Stimulated activated effector memory CD8-positive, alpha-beta T cell treated with anti-CD3 and anti-CD28 coated beads, Interleukin-12 subunit alpha, Interleukin-12 subunit beta, amount 100 ng/mL, for 72 hours (primary cell): ENCODE data around the gene TET1.
A peak's percentile ranks its signal among the peaks of the same experiment; 100 is the strongest.
"Not testable (repeated sequence)": the region's sequence is repeated elsewhere in the genome, so short reads cannot be mapped to it uniquely, and the experiment has no call there.

Experiments used
- ATAC-seq: fragments of 150-1000 bp; cut with Tn5 transposase; 2 replicates; pipeline ENCODE4 v1.10.0; 2021
- DNase-seq, 2 donors: peaks; one replicate each; pipeline ENCODE4 v3.0.0; 2021 to 2022; ENCODE audit warnings: low spot score in 2 of 2
- H3K27ac Mint-ChIP-seq: one replicate; pipeline ENCODE4 v1.8.0; 2022; ENCODE audit warnings: mild to moderate bottlenecking, mixed read lengths
- H3K36me3 Mint-ChIP-seq: one replicate; pipeline ENCODE4 v1.8.0; 2022; ENCODE audit warnings: mild to moderate bottlenecking, mixed read lengths
- H3K4me1 Mint-ChIP-seq: one replicate; pipeline ENCODE4 v1.8.0; 2022; ENCODE audit warnings: mixed read lengths
- H3K4me3 Mint-ChIP-seq: one replicate; pipeline ENCODE4 v1.8.0; 2022; ENCODE audit warnings: mild to moderate bottlenecking, mixed read lengths
- H3K9me3 Mint-ChIP-seq: one replicate; pipeline ENCODE4 v1.8.0; 2022; ENCODE audit warnings: mixed read lengths

The TET1 gene

DNA sequence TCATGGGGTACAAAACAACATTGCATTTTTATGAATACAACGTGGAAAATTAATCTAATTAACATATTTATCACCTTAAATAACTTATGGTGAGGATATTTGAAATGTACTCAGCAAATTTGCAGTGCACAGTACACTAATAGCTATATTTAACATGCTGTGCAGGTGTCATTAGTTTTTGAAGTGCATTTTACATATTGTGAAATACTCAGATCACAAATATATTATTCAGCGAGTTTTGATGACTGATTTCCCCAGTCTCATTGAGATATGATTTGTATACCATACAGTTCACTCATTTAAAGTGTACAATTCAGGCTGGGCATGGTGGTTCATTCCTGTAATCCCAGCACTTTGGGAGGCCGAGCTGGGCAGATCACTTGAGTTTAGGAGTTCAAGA is 59.5 kb downstream of the TET1 start:
- Mint-ChIP-seq H3K9me3 (no peaks in the 10 kb centered on the region), H3K4me1 (peaks cover 3% of the 10 kb centered on the region), H3K27ac (no peak overlapping the region), H3K36me3 (no peaks in the 10 kb centered on the region), H3K4me3 (no peak overlapping the region)
- DNase-seq = no peak
- ATAC-seq = no peak

DNA sequence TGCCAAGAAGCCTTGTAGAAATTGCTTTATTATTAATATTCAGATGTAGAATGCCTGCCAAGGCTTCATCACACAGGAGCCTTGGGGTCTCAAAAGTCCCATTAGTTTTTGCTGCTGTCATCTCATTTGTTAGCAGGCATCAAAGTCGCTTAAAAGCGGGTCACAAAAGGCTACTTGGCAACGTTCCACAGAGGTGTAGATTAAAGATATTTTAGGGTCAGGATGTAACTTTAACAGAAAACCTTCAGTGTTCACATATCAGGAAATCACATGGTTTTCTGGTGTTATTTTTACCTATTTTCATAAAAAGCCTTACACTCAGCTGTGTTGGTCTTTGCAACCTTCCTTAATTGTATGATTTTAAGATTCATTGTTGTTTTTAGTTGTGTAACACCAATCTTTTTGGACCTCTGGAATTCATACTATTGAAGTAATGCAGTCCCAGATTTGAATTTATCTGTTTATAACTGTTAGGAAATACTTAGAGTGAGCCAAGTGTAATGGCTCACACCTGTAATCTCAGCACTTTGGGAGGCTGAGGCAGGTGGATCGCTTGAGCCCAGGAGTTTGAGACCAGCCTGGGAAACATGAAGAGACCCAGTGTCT is 65.3 kb downstream of the TET1 start:
- Mint-ChIP-seq H3K4me3 (peak overlapping the region; percentile 26), H3K9me3 (no peaks in the 10 kb centered on the region), H3K4me1 (peaks cover 29% of the 10 kb centered on the region), H3K36me3 (no peaks in the 10 kb centered on the region), H3K27ac (peak overlapping the region; percentile 76)
- ATAC-seq = no peak
- no peak for DNase-seq

DNA sequence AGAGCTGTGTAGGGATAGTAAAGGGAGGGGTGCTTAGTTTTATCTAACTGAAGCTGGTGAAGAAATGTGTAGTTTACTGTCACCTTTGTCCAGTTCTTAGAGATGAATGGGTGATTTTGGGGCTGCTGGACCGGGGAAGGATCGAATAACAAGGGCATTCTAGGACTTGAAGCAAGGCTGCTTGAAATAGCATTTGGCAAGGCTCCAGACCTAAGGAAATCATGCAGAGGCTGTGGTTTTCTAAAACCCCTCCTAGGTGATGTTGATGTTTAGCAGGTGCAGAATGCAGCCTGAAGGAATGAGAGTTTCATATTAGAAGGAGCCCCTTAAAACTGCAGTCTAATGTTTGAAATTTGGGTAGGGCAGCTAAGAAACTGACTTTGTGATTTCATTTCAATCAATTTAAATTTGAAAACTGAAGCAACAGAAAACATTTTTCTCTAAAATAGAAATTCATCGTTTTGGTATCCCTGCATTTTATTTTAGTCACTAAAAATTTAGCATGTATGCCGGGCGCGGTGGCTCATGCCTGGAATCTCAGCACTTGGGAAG is 68.5 kb downstream of the TET1 start:
- no peaks in the 10 kb centered on the region for H3K9me3 Mint-ChIP-seq

DNA sequence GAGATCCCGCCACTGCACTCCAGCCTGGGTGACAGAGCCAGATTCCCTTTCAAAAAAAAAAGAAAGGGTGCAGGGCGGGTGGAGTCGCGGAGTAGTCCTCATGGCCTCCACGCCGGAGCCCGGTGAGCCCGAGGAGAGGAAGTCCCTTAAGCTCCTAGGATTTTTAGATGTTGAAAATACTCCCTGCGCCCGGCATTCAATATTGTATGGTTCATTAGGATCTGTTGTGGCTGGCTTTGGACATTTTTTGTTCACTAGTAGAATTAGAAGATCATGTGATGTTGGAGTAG is 72.1 kb downstream of the TET1 start:
- H3K4me3 Mint-ChIP-seq, H3K4me1 Mint-ChIP-seq, H3K27ac Mint-ChIP-seq, H3K9me3 Mint-ChIP-seq, H3K36me3 Mint-ChIP-seq, DNase-seq, ATAC-seq: not testable (repeated sequence)

More for the DNA sequence above, 68.5 kb downstream of the TET1 start:
- peaks cover 29% of the 10 kb centered on the region for H3K4me1 Mint-ChIP-seq
- ATAC-seq = no peak
- no peak overlapping the region for H3K27ac Mint-ChIP-seq
- no peak for DNase-seq
- H3K36me3 Mint-ChIP-seq = no peaks in the 10 kb centered on the region
- no peak overlapping the region for H3K4me3 Mint-ChIP-seq

DNA sequence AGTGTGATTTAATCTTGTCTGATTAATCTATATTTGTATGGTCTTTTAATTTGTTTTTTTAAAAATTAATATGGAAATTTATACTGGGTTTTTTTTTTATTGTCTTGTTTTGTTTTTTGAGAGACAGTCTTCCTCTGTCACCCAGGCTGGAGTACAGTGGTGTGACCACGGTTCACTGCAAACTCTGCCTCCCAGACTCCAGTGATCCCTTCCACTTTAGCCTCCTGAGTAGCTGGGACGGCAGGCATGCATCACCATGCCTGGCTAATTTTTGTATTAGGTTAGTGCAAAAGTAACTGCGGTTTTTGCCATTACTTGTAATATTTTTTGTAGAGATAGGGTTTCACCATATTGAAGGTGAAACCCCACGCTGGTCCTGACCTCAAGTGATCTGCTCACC is 73.1 kb downstream of the TET1 start:
- DNase-seq (no peak), ATAC-seq (no peak)
- Mint-ChIP-seq H3K36me3 (no peaks in the 10 kb centered on the region), H3K9me3 (no peaks in the 10 kb centered on the region), H3K27ac (no peak overlapping the region), H3K4me3 (no peak overlapping the region), H3K4me1 (peaks cover 5% of the 10 kb centered on the region)

DNA sequence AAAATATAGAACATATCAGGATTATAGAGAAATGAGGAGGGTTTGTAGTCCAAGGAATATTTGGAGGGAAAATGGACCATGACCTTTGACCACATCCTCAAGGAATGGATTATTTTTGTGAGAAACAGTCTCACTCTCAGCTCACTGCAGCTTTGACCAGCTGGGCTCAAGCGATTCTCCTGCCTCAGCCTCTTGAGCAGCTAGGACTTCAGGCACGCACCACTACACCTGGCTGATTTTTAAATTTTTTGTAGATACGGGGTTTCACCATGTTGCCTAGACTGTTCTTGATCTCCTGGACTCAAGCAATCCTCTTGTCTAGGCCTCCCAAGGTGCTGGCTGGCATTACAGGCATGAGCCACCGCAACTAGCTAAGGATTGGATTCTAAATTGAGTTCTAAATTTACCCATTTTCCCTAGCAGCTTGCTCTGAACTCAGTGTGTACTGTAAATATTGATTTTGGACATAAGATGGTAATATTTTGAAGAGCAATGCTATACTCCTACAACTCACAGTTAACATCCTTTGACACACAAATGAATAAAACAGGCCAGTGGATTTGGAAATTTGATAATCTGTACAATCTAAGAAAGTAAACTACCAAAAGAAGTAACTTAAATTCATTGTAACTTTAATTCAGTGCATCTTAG is 73.8 kb downstream of the TET1 start:
- H3K27ac Mint-ChIP-seq = no peak overlapping the region
- H3K9me3 Mint-ChIP-seq = no peaks in the 10 kb centered on the region
- H3K36me3 Mint-ChIP-seq = no peaks in the 10 kb centered on the region
- no peak for ATAC-seq
- H3K4me3 Mint-ChIP-seq = no peak overlapping the region
- DNase-seq = no peak
- H3K4me1 Mint-ChIP-seq = no peaks in the 10 kb centered on the region

- DNase-seq (no peak), ATAC-seq (no peak)
- H3K27ac Mint-ChIP-seq = no peak overlapping the region
- no peaks in the 10 kb centered on the region for H3K4me1 Mint-ChIP-seq
- H3K4me3 Mint-ChIP-seq = no peak overlapping the region
- H3K9me3 Mint-ChIP-seq = no peaks in the 10 kb centered on the region
- H3K36me3 Mint-ChIP-seq = no peaks in the 10 kb centered on the region
These were observed 76.2 kb downstream of the TET1 start for GRCh38 chr10:68636335-68636734.

DNA sequence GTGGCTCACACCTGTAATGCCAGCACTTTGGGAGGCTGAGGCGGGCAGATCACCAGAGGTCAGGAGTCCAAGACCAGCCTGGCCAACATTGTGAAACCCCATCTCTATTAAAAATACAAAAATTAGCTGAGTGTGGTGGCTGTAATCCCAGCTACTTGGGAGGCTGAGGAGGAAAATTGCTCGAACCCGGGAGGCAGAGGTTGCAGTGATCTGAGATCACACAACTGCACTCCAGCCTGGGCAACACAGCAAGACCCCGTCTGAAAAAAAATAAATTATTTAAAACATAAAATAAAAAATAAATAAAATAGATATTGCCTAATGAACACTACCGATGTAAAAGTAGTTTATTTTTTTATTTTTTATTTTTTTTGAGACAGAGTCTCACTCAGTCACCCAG is 83.4 kb downstream of the TET1 start:
- not testable (repeated sequence) for DNase-seq, H3K36me3 Mint-ChIP-seq, H3K4me1 Mint-ChIP-seq, ATAC-seq, H3K9me3 Mint-ChIP-seq, H3K4me3 Mint-ChIP-seq, H3K27ac Mint-ChIP-seq

DNA sequence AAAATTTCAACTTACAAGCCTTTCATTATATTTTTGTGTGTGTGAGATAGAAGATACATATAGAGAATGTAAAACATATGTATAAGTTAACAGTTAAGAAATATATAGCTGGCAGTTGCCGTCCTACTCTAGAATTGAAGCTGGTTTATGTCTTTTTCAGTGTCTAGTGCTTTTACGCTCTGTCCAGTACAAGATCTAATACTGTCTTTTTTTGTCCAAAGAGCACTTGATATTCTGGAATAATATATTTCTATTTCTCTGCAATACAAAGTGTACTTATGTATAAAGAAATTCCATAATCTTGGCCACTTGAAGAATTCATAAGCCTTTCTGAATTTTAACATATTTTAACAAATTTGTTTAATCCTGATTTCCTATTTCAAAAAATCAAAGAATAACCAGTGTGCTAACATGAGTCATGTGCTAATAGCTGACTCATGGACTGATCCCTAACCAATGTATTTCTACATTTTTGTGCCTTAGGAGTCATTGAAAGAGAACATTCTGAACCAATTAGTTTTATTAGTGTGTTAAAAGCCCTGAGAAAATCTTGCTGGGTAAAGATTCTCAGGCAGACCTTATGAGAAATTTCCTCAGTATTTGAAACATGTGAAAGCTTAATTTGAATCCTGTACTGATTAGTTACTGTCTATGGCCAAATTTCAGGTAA is 87.7 kb downstream of the TET1 start:
- ATAC-seq = no peak
- no peak overlapping the region for H3K27ac Mint-ChIP-seq
- no peak for DNase-seq
- H3K9me3 Mint-ChIP-seq = no peaks in the 10 kb centered on the region
- no peaks in the 10 kb centered on the region for H3K36me3 Mint-ChIP-seq
- H3K4me1 Mint-ChIP-seq = no peaks in the 10 kb centered on the region
- no peak overlapping the region for H3K4me3 Mint-ChIP-seq

- no peak overlapping the region for H3K4me3 Mint-ChIP-seq
- H3K27ac Mint-ChIP-seq = peak overlapping the region; percentile 1
- no peaks in the 10 kb centered on the region for H3K9me3 Mint-ChIP-seq
- H3K36me3 Mint-ChIP-seq = no peaks in the 10 kb centered on the region
- ATAC-seq = no peak
- H3K4me1 Mint-ChIP-seq = no peaks in the 10 kb centered on the region
- no peak for DNase-seq
These were observed 95.5 kb downstream of the TET1 start for GRCh38 chr10:68655620-68656126.

DNA sequence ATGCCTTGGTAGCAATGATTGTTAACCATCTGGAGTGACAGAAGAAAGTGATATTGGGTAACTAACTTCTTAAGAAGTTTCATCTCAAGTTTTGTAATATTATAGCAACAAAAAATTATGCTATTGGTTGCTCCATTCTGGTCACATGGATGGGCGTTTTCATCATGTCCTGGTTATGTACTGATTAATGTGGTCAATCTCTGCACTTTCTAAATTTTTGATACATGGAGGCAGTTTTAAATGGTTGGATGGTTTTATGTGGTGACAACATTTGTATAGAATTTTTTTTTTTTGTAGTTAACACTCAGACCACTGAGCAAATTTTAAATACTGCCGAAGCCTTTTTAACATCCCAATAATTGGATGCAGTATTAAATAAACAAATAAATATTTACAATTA is 105.7 kb downstream of the TET1 start:
- no peak for DNase-seq
- H3K36me3 Mint-ChIP-seq = peaks cover 9% of the 10 kb centered on the region

GRCh38 chr10:68666280-68666760 is 106.2 kb downstream of the TET1 start:
- peak; percentile 78 for ATAC-seq
- Mint-ChIP-seq H3K36me3 (peaks cover 9% of the 10 kb centered on the region), H3K27ac (no peak overlapping the region), H3K4me1 (peaks cover 18% of the 10 kb centered on the region), H3K9me3 (no peaks in the 10 kb centered on the region), H3K4me3 (no peak overlapping the region)
- no peak for DNase-seq

More for the DNA sequence above, 105.7 kb downstream of the TET1 start:
- Mint-ChIP-seq H3K4me1 (peaks cover 18% of the 10 kb centered on the region), H3K4me3 (no peak overlapping the region), H3K27ac (no peak overlapping the region), H3K9me3 (no peaks in the 10 kb centered on the region)
- ATAC-seq = no peak

GRCh38 chr10:68668231-68668630 is 108.1 kb downstream of the TET1 start:
- no peak for DNase-seq
- H3K9me3 Mint-ChIP-seq = no peaks in the 10 kb centered on the region
- H3K4me1 Mint-ChIP-seq = peaks cover 18% of the 10 kb centered on the region
- peaks cover 9% of the 10 kb centered on the region for H3K36me3 Mint-ChIP-seq
- peak overlapping the region; percentile 41 for H3K4me3 Mint-ChIP-seq
- H3K27ac Mint-ChIP-seq = peak overlapping the region; percentile 87
- ATAC-seq = peak; percentile 83

DNA sequence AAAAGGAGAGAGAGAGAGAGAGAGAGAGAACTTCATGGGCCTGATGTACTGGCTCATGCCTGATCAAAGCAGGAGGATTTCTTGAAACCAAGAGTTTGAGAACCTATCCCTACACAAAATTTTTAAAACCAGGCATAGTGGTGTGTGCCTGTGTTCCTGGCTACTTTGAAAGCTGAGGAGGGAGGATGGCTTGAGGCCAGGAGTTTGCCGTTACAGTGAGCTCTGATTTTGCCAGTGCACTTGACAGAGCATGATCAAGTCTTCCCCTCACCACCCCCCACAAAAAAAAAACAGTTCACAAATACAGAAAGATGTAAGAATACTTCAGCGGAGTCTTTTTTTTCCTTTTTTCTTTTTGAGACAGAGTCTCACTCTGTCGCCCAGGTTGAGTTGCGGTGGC is 108.8 kb downstream of the TET1 start:
- ATAC-seq (no peak), DNase-seq (no peak)
- Mint-ChIP-seq H3K36me3 (peaks cover 9% of the 10 kb centered on the region), H3K4me1 (peaks cover 18% of the 10 kb centered on the region), H3K27ac (peak overlapping the region; percentile 87), H3K9me3 (no peaks in the 10 kb centered on the region), H3K4me3 (peak overlapping the region; percentile 41)

GRCh38 chr10:68684413-68684812 is 124.3 kb downstream of the TET1 start:
- H3K27ac Mint-ChIP-seq = peak overlapping the region; percentile 84
- no peaks in the 10 kb centered on the region for H3K4me1 Mint-ChIP-seq
- no peaks in the 10 kb centered on the region for H3K36me3 Mint-ChIP-seq
- ATAC-seq = peak; percentile 99
- peak overlapping the region; percentile 52 for H3K4me3 Mint-ChIP-seq
- H3K9me3 Mint-ChIP-seq = no peaks in the 10 kb centered on the region
- DNase-seq = peak in 1 of 2 donors; percentile 61

- Mint-ChIP-seq H3K4me1 (no peaks in the 10 kb centered on the region), H3K4me3 (no peak overlapping the region), H3K27ac (no peak overlapping the region), H3K36me3 (no peaks in the 10 kb centered on the region), H3K9me3 (no peaks in the 10 kb centered on the region)
- no peak for ATAC-seq
- DNase-seq = no peak
These were observed 135.9 kb downstream of the TET1 start for GRCh38 chr10:68696018-68696417.
